ENCODE measurements around the gene SH3BP2. TPM values are rescaled to one million over a fixed set of nuclear protein-coding genes. Genes with fewer than 3 reads are reported as not detected.

SH3BP2 gene
- total and polyA plus RNA-seq, 2 donors from 2014 or later: 27.3 to 128 TPM

GRCh38 chr4:2793586-2794485, 951 bp downstream of the SH3BP2 start:
- no peak for FAIRE-seq
- no peak for TF ChIP-seq CTCF (IDR thresholded peaks at IDR 0.05; ENCODE audit: borderline replicate concordance, extremely low read depth, insufficient read depth)
- Histone ChIP-seq H3K4me3 (ENCODE audit: low read length in 3 of 3) (peak overlapping the region; percentile 35 to 78 (median 61)), H3K4me1 (ENCODE audit: control insufficient read depth in 2 of 3, insufficient read depth in 2 of 3, low read depth in 1 of 3, low read length in 3 of 3) (peaks cover 0 to 64% (median 56%) of the 10 kb centered on the region in 3 donors), H3K36me3 (ENCODE audit: control insufficient read depth in 2 of 3, insufficient read depth in 3 of 3, low read length in 3 of 3) (no peaks in the 10 kb centered on the region), H3K27ac (ENCODE audit: low read depth in 2 of 2, low read length in 2 of 2) (peak overlapping the region; percentile 77 to 93), H3K27me3 (ENCODE audit: control insufficient read depth, insufficient read depth, low read length) (no peaks in the 10 kb centered on the region), H3K9ac (ENCODE audit: low read length in 3 of 3) (peak overlapping the region in 2 of 3 donors; percentile 6 to 84), H3K9me3 (ENCODE audit: control insufficient read depth in 2 of 3, insufficient read depth in 1 of 3, low read length in 3 of 3) (no peaks in the 10 kb centered on the region)
- peak in 3 of 5 donors; percentile 42 to 79 (median 65) for DNase-seq
- intact Hi-C loops (cut with DNase I): no loop called here

- peaks cover 0 to 71% (median 62%) of the 10 kb centered on the region in 3 donors for H3K4me1 ChIP-seq (ENCODE audit: control insufficient read depth in 2 of 3, insufficient read depth in 2 of 3, low read depth in 1 of 3, low read length in 3 of 3)
- TF ChIP-seq CTCF (IDR thresholded peaks at IDR 0.05; ENCODE audit: borderline replicate concordance, extremely low read depth, insufficient read depth): no peak
- peak overlapping the region in 2 of 3 donors; percentile 61 to 78 for H3K4me3 ChIP-seq (ENCODE audit: low read length in 3 of 3)
- H3K9ac ChIP-seq (ENCODE audit: low read length in 3 of 3): peak overlapping the region in 2 of 3 donors; percentile 6 to 84
- intact Hi-C loops (cut with DNase I): no loop called here
- H3K9me3 ChIP-seq (ENCODE audit: control insufficient read depth in 2 of 3, insufficient read depth in 1 of 3, low read length in 3 of 3): no peaks in the 10 kb centered on the region
- H3K36me3 ChIP-seq (ENCODE audit: control insufficient read depth in 2 of 3, insufficient read depth in 3 of 3, low read length in 3 of 3): no peaks in the 10 kb centered on the region
- H3K27me3 ChIP-seq (ENCODE audit: control insufficient read depth, insufficient read depth, low read length): no peaks in the 10 kb centered on the region
- peak in 3 of 5 donors; percentile 13 to 91 (median 65) for DNase-seq
- peak overlapping the region; percentile 77 to 93 for H3K27ac ChIP-seq (ENCODE audit: low read depth in 2 of 2, low read length in 2 of 2)
- FAIRE-seq: no peak
Observed at GRCh38 chr4:2794486-2795299, 1.8 kb downstream of the SH3BP2 start.

- H3K9me3 ChIP-seq (ENCODE audit: control insufficient read depth in 2 of 3, insufficient read depth in 1 of 3, low read length in 3 of 3): no peaks in the 10 kb centered on the region
- DNase-seq (peak; percentile 69 to 89 (median 80)), FAIRE-seq (no peak)
- intact Hi-C loops (cut with DNase I): no loop called here
- H3K4me1 ChIP-seq (ENCODE audit: control insufficient read depth in 2 of 3, insufficient read depth in 2 of 3, low read depth in 1 of 3, low read length in 3 of 3): peaks cover 0 to 76% (median 67%) of the 10 kb centered on the region in 3 donors
- no peak for TF ChIP-seq CTCF (IDR thresholded peaks at IDR 0.05; ENCODE audit: borderline replicate concordance, extremely low read depth, insufficient read depth)
- H3K4me3 ChIP-seq (ENCODE audit: low read length in 3 of 3): peak overlapping the region in 2 of 3 donors; percentile 61 to 78
- H3K27ac ChIP-seq (ENCODE audit: low read depth in 2 of 2, low read length in 2 of 2): peak overlapping the region; percentile 77 to 93
- no peaks in the 10 kb centered on the region for H3K36me3 ChIP-seq (ENCODE audit: control insufficient read depth in 2 of 3, insufficient read depth in 3 of 3, low read length in 3 of 3)
- peak overlapping the region in 1 of 3 donors; percentile 26 for H3K9ac ChIP-seq (ENCODE audit: low read length in 3 of 3)
- no peaks in the 10 kb centered on the region for H3K27me3 ChIP-seq (ENCODE audit: control insufficient read depth, insufficient read depth, low read length)
Observed at GRCh38 chr4:2795300-2795892, 2.5 kb downstream of the SH3BP2 start.

Data from kidney (tissue), 14 donors.